NCI-H2171 (cell line): Measurements from ENCODE around the gene LETMD1.
A peak's percentile ranks its signal among the peaks of the same experiment; 100 is the strongest.

Experiments
- DNase-seq: peaks from one replicate; lab custom pipeline; 2025; lab: John Stamatoyannopoulos, UW

The LETMD1 gene

DNA sequence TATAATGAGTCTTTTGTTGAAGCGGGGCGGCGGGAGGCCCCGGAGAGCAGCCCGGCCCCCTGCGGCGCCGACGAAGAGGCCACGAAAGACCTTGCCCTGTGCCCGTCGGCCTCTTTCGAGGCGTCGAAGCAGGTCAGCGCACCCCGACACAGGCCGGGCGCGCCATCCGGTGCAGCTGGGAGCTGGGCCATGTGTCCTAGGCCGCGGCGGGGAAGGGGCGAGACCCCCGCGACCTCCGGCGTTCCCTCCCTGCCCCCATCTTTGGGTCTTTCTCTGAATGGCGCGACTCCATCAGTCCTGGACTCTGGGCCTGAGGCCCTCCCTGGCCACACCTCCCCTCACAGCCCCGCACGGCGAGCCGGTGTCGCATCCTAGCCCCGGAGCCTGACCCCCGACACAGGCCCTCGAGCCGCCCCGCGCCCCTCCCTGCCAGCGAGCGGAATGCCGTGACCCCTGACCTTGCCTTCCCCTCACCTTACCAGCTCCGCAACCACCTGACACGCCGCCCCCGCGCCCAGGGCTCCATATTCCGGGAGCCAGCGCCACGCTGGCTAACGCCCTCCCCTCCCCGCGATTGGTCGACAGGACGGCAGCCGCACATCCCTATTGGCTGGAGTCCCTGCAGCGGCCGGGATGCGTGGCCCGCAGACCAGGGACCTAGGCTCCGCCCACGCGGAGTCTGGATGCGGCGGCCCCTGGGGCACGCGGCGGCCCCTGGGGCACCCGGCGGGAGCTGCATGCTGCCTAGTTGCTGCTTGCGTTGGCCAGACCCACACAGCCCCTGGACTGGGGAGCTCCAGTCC is 22.1 kb upstream of the LETMD1 start, which contains the start of gene SLC11A2:
TSS of gene SLC11A2 (minus strand) at position 549 of the 803 bp plus-strand sequence. CDS start 15,656 bp downstream, outside the sequence.
- peak; percentile 95 for DNase-seq

DNA sequence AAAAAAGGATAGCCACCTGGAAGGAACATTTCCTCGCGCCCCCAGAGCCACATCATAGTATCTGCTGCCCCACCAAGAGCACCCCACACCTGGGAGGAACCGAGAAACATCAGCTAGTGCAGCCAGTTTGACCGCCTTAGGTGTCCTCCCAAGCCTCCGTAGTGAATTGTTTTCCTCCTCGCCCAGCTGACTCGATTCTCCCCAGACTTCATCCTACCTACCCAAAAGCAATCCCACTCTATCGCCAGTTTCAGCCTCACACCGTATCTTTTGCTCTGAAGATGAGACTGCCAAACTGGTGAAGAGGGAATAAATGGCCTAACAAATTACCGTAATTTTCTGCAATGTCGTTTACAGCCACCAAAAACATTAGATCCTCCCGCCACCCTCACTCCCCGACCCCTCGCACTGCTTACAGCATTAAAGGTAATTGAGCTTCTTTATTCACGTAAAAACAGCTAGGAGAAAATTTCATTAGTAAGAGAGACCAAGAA is 20.7 kb upstream of the LETMD1 start:
- no peak for DNase-seq

GRCh38 chr12:51028126-51028812 is 19.9 kb upstream of the LETMD1 start:
- no peak for DNase-seq

GRCh38 chr12:51028813-51029150 is 19.3 kb upstream of the LETMD1 start:
- DNase-seq = no peak

- no peak for DNase-seq
Measured at GRCh38 chr12:51033048-51033447, 15.1 kb upstream of the LETMD1 start.

GRCh38 chr12:51033457-51034089 is 14.6 kb upstream of the LETMD1 start:
- DNase-seq = no peak

DNA sequence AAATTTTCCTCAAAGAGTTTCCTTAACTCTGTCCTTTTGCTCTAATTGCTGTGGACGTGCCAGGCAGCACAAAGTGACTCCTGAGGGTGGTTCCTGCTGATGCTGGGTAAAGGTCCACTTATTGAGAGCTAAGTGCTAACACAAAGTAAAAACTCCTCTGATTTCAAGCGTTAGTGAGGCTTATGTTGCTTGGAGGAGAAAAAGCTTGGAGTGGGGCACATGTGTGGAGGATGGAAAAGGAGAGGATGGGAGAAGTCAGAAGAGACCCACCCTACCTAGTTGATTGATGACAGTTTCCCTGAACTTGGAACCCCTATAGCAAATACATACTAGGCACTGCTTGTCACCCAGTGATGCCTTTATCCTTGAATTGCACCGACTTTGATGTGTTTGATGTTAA is 11.8 kb upstream of the LETMD1 start:
- no peak for DNase-seq

GRCh38 chr12:51048661-51049251 is 629 bp downstream of the LETMD1 start:
- DNase-seq = no peak

GRCh38 chr12:51049525-51049924 is 1.4 kb downstream of the LETMD1 start:
- DNase-seq = no peak

DNA sequence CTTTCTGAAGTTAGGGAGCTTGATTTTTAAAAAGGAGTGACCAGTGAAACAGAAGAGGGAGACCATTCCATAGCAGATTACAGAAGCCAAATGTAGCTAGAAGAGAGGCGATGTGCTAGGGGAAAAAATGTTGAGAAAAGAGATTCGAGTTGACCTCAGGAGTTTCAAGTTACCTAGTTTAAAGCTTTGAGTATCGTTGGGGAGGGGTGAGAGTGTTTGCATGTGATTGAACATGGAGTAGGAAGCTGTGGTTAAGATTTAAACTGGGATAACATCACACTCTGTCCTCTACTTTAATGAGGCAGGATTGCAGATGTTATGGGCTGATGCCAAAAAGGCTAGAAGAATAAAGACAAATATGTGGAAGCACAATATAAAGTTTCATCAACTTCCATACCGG is 3.7 kb downstream of the LETMD1 start:
- DNase-seq = no peak

DNA sequence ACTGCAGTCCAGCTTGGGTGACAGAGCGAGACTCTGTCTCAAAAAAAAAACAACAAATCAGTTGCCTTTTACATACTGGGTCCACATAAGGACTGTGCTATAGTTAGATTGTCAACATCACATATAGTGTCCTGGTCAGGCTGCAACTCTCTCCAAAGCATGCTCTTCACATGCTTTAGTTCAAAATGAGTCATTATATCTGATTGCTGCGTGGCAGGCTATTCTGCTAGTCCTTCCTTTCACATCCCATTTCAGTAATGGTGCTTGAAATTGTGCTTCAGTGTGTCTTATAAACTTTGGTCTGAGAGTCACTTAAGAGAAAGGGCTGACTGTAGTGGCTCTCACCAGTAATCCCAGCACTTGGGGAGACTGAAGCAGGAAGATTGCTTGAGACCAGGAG is 6.9 kb downstream of the LETMD1 start:
- DNase-seq = no peak

DNA sequence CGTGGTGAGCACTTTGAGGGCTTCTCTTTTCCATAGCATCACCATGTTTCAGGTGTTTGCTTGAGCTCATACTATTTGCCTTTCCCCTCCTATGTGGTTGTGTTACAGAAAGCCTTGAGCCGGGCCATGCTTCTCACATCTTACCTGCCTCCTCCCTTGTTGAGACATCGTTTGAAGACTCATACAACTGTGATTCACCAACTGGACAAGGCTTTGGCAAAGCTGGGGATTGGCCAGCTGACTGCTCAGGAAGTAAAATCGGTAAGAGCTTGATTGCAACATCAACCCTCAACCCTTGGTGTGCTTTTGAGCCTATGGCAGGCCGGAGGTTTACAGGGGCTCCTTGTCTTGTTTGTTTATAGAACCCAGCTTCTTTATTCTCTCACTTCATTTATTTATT is 8.1 kb downstream of the LETMD1 start:
- DNase-seq = no peak

DNA sequence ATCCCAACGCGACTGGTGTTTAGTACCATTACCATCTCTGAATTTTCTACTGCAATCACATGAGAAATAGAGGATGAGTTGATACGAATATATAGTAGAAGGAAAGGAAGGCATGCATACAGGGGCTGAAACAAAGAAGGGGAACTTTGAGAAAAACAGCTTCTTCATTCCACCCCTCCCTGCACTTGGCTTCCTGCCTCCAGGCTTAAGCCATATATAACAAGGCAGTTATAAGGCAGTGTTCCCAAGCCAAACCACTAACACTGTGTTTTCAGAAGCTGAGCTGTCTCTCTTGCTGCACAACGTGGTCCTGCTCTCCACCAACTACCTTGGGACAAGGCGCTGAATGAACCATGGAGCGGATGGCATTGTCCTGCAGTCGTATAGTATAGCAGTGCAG is 11.0 kb downstream of the LETMD1 start:
- no peak for DNase-seq

DNA sequence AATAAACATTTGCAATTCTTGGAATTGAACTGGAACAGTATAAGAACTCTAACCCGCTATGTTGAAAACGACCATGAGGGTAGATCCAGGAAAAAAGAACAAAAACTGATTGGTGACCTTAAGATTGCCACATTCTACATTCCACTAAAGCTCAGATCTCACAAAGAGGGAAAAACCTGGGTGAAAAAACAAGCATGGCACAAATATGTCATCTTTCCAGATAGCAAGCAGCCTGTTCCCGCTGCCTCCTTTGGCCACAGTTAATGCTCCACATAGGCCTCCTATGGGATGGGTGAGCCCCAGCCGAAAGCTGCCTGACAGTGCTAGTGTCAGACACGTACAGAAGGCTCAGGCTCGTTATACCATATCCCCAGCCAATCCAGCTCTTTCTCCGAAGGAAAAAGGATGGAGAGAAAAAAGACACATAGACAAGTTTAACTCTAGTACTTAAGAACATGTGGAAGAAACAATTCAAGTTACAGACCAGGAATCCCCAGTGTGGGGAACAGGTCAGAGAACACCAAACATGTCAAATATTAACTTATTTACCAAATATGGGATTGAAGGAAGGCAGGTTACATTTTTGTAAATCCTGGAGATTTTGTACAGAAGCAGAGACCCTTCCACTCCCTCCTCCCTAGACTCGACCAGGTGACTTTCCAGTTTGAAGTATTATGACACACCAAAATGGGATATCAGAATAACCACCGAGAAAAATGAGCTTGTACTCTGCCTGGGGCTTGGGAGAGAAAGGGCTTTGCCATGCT is 14.7 kb downstream of the LETMD1 start:
- DNase-seq = no peak

- no peak for DNase-seq
Measured at GRCh38 chr12:51065530-51065929, 17.4 kb downstream of the LETMD1 start.

DNA sequence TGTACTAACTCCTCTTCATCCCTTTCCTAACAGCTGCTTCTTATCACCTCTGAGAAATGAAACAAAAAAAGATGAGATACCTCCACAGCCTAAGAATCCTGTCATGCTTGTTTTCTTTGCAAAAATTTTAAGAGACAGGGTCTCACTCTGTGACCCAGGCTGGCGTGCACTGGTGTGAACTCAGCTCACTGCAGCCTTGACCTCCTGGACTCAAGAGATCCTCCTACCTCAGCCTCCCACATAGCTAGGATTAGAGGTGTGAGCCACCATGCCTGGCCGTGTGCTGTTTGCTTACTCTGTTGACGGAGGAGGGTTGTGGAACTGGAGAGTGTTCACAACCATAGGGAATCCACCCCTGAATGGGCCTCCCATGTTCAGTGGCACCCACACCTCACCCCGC is 19.1 kb downstream of the LETMD1 start:
- DNase-seq = no peak

DNA sequence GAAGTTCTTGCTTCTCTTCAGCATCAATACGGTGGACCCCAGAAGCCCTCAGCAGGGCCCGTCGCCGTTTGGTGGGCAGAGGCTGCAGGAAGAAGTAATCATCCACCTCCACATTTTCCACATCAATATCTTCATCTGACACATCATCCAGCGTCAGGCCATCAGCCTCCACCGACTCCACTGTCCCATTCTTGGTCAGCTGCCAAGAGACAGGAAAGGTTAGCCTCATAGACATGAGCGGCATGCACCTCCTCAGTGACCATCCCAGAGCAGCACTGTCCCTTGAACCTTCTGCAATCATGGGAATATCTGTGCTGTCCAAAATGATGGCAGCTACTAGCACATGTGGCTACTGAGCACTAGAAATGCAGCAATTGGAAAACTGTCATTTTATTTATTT is 19.6 kb downstream of the LETMD1 start:
- DNase-seq = no peak

- DNase-seq = no peak
Measured at GRCh38 chr12:51070004-51070403, 21.9 kb downstream of the LETMD1 start.

GRCh38 chr12:51071663-51072062 is 23.5 kb downstream of the LETMD1 start:
- DNase-seq = no peak

DNA sequence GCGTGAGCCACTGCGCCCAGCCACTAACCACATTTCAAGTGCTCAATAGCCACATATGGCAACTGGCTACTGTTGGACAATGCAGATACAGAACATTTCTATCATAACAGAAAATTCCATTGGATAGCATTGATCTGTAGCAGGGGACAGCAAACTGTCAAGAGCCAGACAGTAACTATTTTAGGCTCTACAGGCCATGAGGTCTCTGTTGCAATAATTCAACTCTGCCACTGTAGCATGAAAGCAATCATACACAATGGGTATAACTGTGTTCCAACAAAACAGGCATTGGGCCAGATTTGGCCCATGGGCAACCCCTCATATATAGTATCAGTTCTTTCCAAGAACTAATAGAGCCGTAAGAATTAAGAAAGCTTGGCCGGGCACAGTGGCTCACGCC is 27.3 kb downstream of the LETMD1 start:
- no peak for DNase-seq

DNA sequence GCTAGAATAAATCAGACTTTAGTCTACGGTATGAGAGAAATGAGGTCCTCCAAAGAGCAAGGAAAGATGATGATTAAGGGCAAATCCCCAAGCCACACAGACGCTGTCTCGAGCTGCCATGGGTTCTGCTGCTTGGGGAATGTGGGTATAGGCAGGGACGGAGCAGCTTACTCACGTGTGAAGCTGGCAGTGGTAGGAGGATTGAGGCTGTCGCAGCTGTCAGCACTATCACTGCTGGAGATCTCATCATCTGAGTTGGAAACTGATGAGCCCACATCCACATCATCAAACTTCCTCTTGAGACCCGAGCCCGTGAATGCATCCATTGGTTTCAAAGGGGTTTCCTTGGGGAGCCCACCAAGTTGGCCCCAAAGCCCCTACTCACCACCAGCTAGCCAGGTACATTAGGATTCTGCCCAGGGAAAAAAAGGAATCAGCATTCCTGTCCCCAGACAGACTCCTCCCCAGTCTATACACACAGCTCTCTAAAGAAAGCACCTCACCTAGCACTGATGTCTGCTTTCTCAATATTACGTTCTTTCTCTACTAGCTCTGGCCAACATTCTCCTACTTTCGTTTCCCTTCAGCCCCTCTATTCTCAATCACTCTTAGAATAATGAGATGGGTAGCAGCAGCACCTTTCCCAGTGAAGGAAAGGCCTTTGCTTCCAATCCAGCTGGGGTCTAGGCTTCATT is 28.3 kb downstream of the LETMD1 start:
- no peak for DNase-seq
